Germinal center (tissue), 1 donor: ENCODE data around the gene NPC1L1.

Source experiments
- DNase-seq: peaks from one replicate; pipeline ENCODE4 v3.0.0; 2012; ENCODE audit warnings: mixed read lengths, low spot score

NPC1L1 gene

GRCh38 chr7:44498230-44498954 lies 42.7 kb downstream of the NPC1L1 start:
- no peak for DNase-seq

GRCh38 chr7:44497155-44498027 lies 43.7 kb downstream of the NPC1L1 start:
- no peak for DNase-seq

GRCh38 chr7:44496385-44496784 lies 44.7 kb downstream of the NPC1L1 start:
- no peak for DNase-seq

GRCh38 chr7:44494960-44495359 lies 46.2 kb downstream of the NPC1L1 start:
- no peak for DNase-seq

GRCh38 chr7:44491229-44491628 lies 49.9 kb downstream of the NPC1L1 start:
- DNase-seq = no peak

GRCh38 chr7:44490351-44491200 lies 50.6 kb downstream of the NPC1L1 start, which contains the start of gene NUDCD3:
Gene NUDCD3 (minus strand): TSS chr7:44490658. CDS start chr7:44490600, 58 bp downstream.
- peak; percentile 84 for DNase-seq

- DNase-seq = peak; percentile 32
Measured at GRCh38 chr7:44489955-44490350, 51.2 kb downstream of the NPC1L1 start.

GRCh38 chr7:44488955-44489354 lies 52.2 kb downstream of the NPC1L1 start:
- DNase-seq = no peak

GRCh38 chr7:44486693-44487092 lies 54.4 kb downstream of the NPC1L1 start:
- DNase-seq = no peak

- no peak for DNase-seq
Measured at GRCh38 chr7:44486001-44486400, 55.1 kb downstream of the NPC1L1 start.

- no peak for DNase-seq
Measured at GRCh38 chr7:44484482-44485313, 56.4 kb downstream of the NPC1L1 start.

GRCh38 chr7:44482502-44483485 lies 58.3 kb downstream of the NPC1L1 start:
- no peak for DNase-seq

- no peak for DNase-seq
Measured at GRCh38 chr7:44477938-44478337, 63.2 kb downstream of the NPC1L1 start.

- peak; percentile 70 for DNase-seq
Measured at GRCh38 chr7:44477063-44477830, 63.9 kb downstream of the NPC1L1 start.

- no peak for DNase-seq
Measured at GRCh38 chr7:44476313-44476712, 64.8 kb downstream of the NPC1L1 start.

- DNase-seq = no peak
Measured at GRCh38 chr7:44473295-44473694, 67.8 kb downstream of the NPC1L1 start.

GRCh38 chr7:44472843-44473242 lies 68.3 kb downstream of the NPC1L1 start:
- DNase-seq = no peak

- no peak for DNase-seq
Measured at GRCh38 chr7:44471850-44472249, 69.3 kb downstream of the NPC1L1 start.

- DNase-seq = no peak
Measured at GRCh38 chr7:44471436-44471835, 69.7 kb downstream of the NPC1L1 start.
